ENCODE results near the gene PRTN3.

GRCh38 chr19:862581-863314, 21.9 kb downstream of the PRTN3 start:
- no peak for TF ChIP-seq CTCF (IDR thresholded peaks at IDR 0.05)
- no peak for TF ChIP-seq POLR2A (IDR thresholded peaks at IDR 0.05)
- TF ChIP-seq POLR2AphosphoS5 (IDR thresholded peaks at IDR 0.05) = no peak

All from gastroesophageal sphincter (tissue), 3 donors.